Measurements from ENCODE around the gene TMC2. TPM values are rescaled to one million over a fixed set of nuclear protein-coding genes. Genes with fewer than 3 reads are reported as not detected.
"Not testable (repeated sequence)": the region's sequence is repeated elsewhere in the genome, so short reads cannot be mapped to it uniquely, and the experiment has no call there.

The TMC2 gene
- polyA plus RNA-seq, 1 experiment = not detected

- ChIA-PET CTCF (interaction anchor here (0.6 to 5.6 kb wide), 18 partner anchors 12 to 347 kb away, joined by 3 to 101 read pairs (median 4); partner anchors contain the start of gene SNRPB), POLR2A (interaction anchor here (0.9 to 1.0 kb wide), 2 partner anchors 53 to 128 kb away, joined by 4 to 15 read pairs; partner anchors contain the start of genes NOP56 and SNRPB)
- DNase-seq (ENCODE audit: low read depth, low spot score) = peak; percentile 38
- peak; percentile 95 for TF ChIP-seq CTCF (IDR thresholded peaks at IDR 0.05; ENCODE audit: low read depth, low read length)
- Histone ChIP-seq H3K27me3 (ENCODE audit: control insufficient read depth, insufficient read depth, low read length) (no peaks in the 10 kb centered on the region), H3K9me3 (ENCODE audit: control insufficient read depth, insufficient read depth, low read length) (no peaks in the 10 kb centered on the region), H3K4me3 (ENCODE audit: low read depth, low read length) (peak overlapping the region; percentile 79), H3K27ac (ENCODE audit: low read depth, low read length) (peak overlapping the region; percentile 90)
Measured at GRCh38 chr20:2523919-2524708, 12.3 kb upstream of the TMC2 start.

DNA sequence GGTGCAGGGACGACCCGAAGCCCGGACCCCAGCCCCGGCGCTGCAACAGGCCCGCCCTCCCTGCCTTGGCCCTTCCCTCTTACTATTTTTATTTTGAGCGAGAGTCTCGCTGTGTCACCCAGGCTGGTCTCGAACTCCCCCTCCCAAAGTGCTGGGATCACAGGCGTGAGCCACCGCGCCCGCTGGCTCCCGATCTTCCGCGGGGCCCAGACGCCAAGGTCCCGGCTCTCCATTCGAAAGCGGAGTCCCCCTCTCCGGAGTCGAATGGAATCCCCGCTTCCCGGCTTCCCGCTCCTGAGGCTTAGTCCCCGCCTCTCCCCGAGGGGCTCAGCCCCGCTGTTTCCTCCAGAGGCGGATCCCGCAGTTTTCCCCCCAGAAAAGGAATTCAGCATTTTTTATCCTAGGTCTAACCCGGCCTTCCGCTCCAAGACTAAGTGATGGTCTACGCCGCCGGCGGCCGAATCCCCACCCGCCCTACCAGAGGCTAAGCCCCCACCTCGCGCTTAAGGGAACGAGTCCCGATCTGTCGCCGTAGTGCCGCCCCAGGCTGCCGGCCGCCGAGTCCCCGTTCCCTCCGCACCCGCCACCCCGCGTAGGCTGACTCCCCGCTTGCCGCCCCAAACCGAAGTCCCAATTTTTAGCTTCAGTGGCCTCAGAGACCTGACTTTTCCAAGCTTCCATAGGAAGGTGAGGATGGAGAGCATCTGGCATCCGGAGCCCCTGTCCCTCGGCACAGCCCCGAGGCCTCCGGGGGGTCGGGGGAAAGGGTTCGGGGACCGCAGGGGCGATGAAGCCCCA is 11.5 kb upstream of the TMC2 start:
- peak overlapping the region; percentile 90 for H3K27ac ChIP-seq (ENCODE audit: low read depth, low read length)
- no peak for DNase-seq (ENCODE audit: low read depth, low spot score)

GRCh38 chr20:2526218-2526583 is 10.2 kb upstream of the TMC2 start:
- POLR2A ChIA-PET = interaction anchor here (0.6 to 0.9 kb wide), 3 partner anchors 12 to 209 kb away, joined by 3 to 10 read pairs (median 3); no protein-coding TSS in a partner anchor
- DNase-seq (ENCODE audit: low read depth, low spot score); H3K27ac ChIP-seq (ENCODE audit: low read depth, low read length); H3K27me3 ChIP-seq (ENCODE audit: control insufficient read depth, insufficient read depth, low read length); H3K4me3 ChIP-seq (ENCODE audit: low read depth, low read length); H3K9me3 ChIP-seq (ENCODE audit: control insufficient read depth, insufficient read depth, low read length): not testable (repeated sequence)
- CTCF ChIA-PET = interaction anchor here (0.6 kb wide), 1 partner anchor 62 kb away, joined by 3 read pairs; no protein-coding TSS in a partner anchor

More for the DNA sequence above, 11.5 kb upstream of the TMC2 start:
- ChIA-PET POLR2A (interaction anchor here (0.6 to 1.0 kb wide), 3 partner anchors 54 to 127 kb away, joined by 3 to 15 read pairs (median 4); partner anchors contain the start of genes NOP56 and SNRPB), CTCF (interaction anchor here (0.6 to 5.6 kb wide), 16 partner anchors 12 to 194 kb away, joined by 3 to 101 read pairs (median 5); partner anchors contain the start of gene SNRPB)
- no peak for TF ChIP-seq CTCF (IDR thresholded peaks at IDR 0.05; ENCODE audit: low read depth, low read length)
- Histone ChIP-seq H3K27me3 (ENCODE audit: control insufficient read depth, insufficient read depth, low read length) (peaks cover under 1% of the 10 kb centered on the region), H3K9me3 (ENCODE audit: control insufficient read depth, insufficient read depth, low read length) (no peaks in the 10 kb centered on the region), H3K4me3 (ENCODE audit: low read depth, low read length) (peak overlapping the region; percentile 79)

DNA sequence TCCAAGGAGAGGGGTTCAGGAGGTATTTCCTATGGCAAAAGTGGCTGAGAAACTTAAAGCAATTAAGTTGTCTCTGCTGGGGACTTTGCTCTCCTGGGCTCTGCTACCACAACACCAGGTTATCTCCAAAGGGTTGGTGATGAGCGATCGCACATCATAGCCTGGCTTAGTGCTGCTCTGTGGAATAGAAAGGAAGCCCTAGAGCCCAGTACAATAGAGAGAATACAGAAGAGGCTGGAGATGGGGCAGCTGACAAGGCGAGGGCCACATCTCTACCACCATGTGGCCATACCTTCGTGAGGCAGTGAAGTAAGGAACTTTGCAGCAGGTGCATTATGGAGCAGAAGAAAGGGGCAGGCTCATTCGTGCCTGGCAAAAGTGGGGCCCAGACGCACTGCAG is 8.6 kb upstream of the TMC2 start:
- no peaks in the 10 kb centered on the region for H3K9me3 ChIP-seq (ENCODE audit: control insufficient read depth, insufficient read depth, low read length)
- ChIA-PET POLR2A (no interaction called here), CTCF (no interaction called here)
- no peak for DNase-seq (ENCODE audit: low read depth, low spot score)
- H3K4me3 ChIP-seq (ENCODE audit: low read depth, low read length) = no peak overlapping the region
- no peak for TF ChIP-seq CTCF (IDR thresholded peaks at IDR 0.05; ENCODE audit: low read depth, low read length)
- no peak overlapping the region for H3K27ac ChIP-seq (ENCODE audit: low read depth, low read length)
- peaks cover 7% of the 10 kb centered on the region for H3K27me3 ChIP-seq (ENCODE audit: control insufficient read depth, insufficient read depth, low read length)

DNA sequence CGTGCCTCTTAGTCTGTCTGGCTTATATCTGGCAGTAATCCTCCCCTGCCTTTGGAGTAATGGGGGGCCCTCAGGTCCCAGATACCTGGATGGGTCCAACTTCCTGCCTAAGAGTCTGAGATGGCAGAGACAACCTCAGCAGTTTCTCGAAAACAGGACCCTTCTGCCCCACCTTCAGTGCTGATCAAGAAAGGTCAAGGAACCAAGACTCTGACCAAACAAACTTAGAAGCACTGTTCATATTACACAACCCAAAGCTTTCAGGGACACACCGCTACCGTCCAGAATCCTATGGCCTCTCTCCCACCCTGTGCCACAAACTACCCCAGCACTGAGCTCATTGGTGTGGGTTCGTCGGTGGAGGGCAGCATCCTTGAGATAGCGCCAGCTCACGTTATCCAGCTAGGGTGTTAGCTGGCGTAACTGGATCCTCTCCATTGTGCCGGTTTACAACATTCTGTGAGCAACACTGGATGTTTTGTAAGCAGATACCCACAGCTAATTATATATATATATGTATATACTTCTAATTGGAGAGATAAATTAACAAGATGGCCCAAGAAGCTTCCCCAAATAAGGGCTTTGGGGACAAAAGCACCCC is 7.6 kb upstream of the TMC2 start:
- Histone ChIP-seq H3K9me3 (ENCODE audit: control insufficient read depth, insufficient read depth, low read length) (no peaks in the 10 kb centered on the region), H3K27me3 (ENCODE audit: control insufficient read depth, insufficient read depth, low read length) (peaks cover 13% of the 10 kb centered on the region), H3K27ac (ENCODE audit: low read depth, low read length) (no peak overlapping the region), H3K4me3 (ENCODE audit: low read depth, low read length) (no peak overlapping the region)
- ChIA-PET CTCF (interaction anchor here (0.8 kb wide), 1 partner anchor 8 kb away, joined by 3 read pairs; no protein-coding TSS in a partner anchor), POLR2A (no interaction called here)
- TF ChIP-seq CTCF (IDR thresholded peaks at IDR 0.05; ENCODE audit: low read depth, low read length) = no peak
- DNase-seq (ENCODE audit: low read depth, low spot score) = no peak
